Stimulated activated CD8-positive, alpha-beta memory T cell treated with anti-CD3 and anti-CD28 coated beads, Interleukin-7, amount 100 ng/mL, for 4 hours (primary cell): ENCODE measurements around the gene NEU4.
"Not testable (repeated sequence)": the region's sequence is repeated elsewhere in the genome, so short reads cannot be mapped to it uniquely, and the experiment has no call there.

Source experiments
- DNase-seq, 2 donors: peaks; one replicate each; pipeline ENCODE4 v3.0.0-alpha.2; 2020; ENCODE audit warnings: low read depth in 2 of 2

NEU4 gene

GRCh38 chr2:241812730-241813643 is 4.0 kb downstream of the NEU4 start:
- no peak for DNase-seq

- no peak for DNase-seq
Measured at GRCh38 chr2:241813644-241814392, 4.8 kb downstream of the NEU4 start.

GRCh38 chr2:241814393-241814642 is 5.3 kb downstream of the NEU4 start:
- no peak for DNase-seq

- no peak for DNase-seq
Measured at GRCh38 chr2:241814643-241815476, 5.9 kb downstream of the NEU4 start.

- DNase-seq = no peak
Measured at GRCh38 chr2:241815477-241816430, 6.8 kb downstream of the NEU4 start.

GRCh38 chr2:241816431-241817121 is 7.6 kb downstream of the NEU4 start:
- DNase-seq = no peak

- DNase-seq = no peak
Measured at GRCh38 chr2:241817126-241817820, 8.3 kb downstream of the NEU4 start.

- DNase-seq = not testable (repeated sequence)
Measured at GRCh38 chr2:241817821-241818215, 8.8 kb downstream of the NEU4 start.

GRCh38 chr2:241818229-241818942 is 9.4 kb downstream of the NEU4 start:
- no peak for DNase-seq

- no peak for DNase-seq
Measured at GRCh38 chr2:241818943-241819270, 9.9 kb downstream of the NEU4 start.

- not testable (repeated sequence) for DNase-seq
Measured at GRCh38 chr2:241819947-241820624, 11.1 kb downstream of the NEU4 start.

- no peak for DNase-seq
Measured at GRCh38 chr2:241820625-241821384, 11.8 kb downstream of the NEU4 start.

GRCh38 chr2:241821460-241822263 is 12.7 kb downstream of the NEU4 start:
- no peak for DNase-seq

- no peak for DNase-seq
Measured at GRCh38 chr2:241822264-241822623, 13.3 kb downstream of the NEU4 start.

GRCh38 chr2:241823531-241824437 is 14.8 kb downstream of the NEU4 start:
- DNase-seq = not testable (repeated sequence)

- DNase-seq = no peak
Measured at GRCh38 chr2:241827394-241827793, 18.4 kb downstream of the NEU4 start.
